Tibial artery (tissue), 4 donors: ENCODE results near the gene C19orf73.

ENCODE experiments used
- DNase-seq, 2 donors: peaks; one replicate each; pipeline ENCODE4 v3.0.0-alpha.2; 2019
- H3K27ac ChIP-seq, 2 donors: fragments of 200-600 bp; sonication (generic) in 1 of 2; 1 replicate in 1 of 2; 2 replicates in 1 of 2; pipeline ENCODE4 v1.5.1; 2018 to 2019; ENCODE audit warnings: mild to moderate bottlenecking in 1 of 2
- H3K27me3 ChIP-seq, 2 donors: fragments of 200-600 bp; sonication (generic) in 1 of 2; one replicate each; pipeline versions ENCODE4 v1.5.1 to v1.6.0; 2016 to 2019
- H3K36me3 ChIP-seq, 3 donors: fragments of 200-600 bp; sonication (generic) in 2 of 3; one replicate each; pipeline ENCODE4 v1.5.1; 2016 to 2019; ENCODE audit warnings: mild to moderate bottlenecking in 2 of 3
- H3K4me1 ChIP-seq, 4 donors: fragments of 200-600 bp; sonication (generic) in 2 of 4; 1 replicate in 3 of 4; 2 replicates in 1 of 4; pipeline ENCODE4 v1.5.1; 2016 to 2019
- H3K4me3 ChIP-seq, 2 donors: fragments of 200-600 bp; sonication (generic) in 1 of 2; 1 replicate in 1 of 2; 2 replicates in 1 of 2; pipeline ENCODE4 v1.5.1; 2018 to 2019; ENCODE audit warnings: mild to moderate bottlenecking in 2 of 2
- H3K9me3 ChIP-seq, 3 donors: fragments of 200-600 bp; sonication (generic) in 1 of 3; one replicate each; pipeline ENCODE4 v1.5.1; 2016 to 2019
- intact Hi-C: fragments of 100-400 bp; cut with DNase I; formaldehyde crosslinking; loops from one replicate; pipeline ENCODE4 v1.15.0; 2023; ENCODE audit warnings: low total_unique reads
- TF ChIP-seq, protein P1 (sequence below), 2 experiments: fragments of 200-600 bp in 1 of 2; fragments of 450-650 bp in 1 of 2; IDR thresholded peaks; one replicate each; pipeline ENCODE4 v1.5.1; 2017 to 2019; ENCODE audit warnings: antibody characterized with exemption in 2 of 2, mild to moderate bottlenecking in 1 of 2, moderate library complexity in 1 of 2

C19orf73 gene

GRCh38 chr19:49109569-49110233, 9.2 kb downstream of the C19orf73 start:
- Histone ChIP-seq H3K4me3 (no peak overlapping the region), H3K27ac (peak overlapping the region in 1 of 2 donors; percentile 65), H3K4me1 (peaks cover 0 to 26% (median 15%) of the 10 kb centered on the region in 4 donors), H3K36me3 (peaks cover 27 to 48% (median 38%) of the 10 kb centered on the region in 3 donors), H3K27me3 (no peaks in the 10 kb centered on the region), H3K9me3 (no peaks in the 10 kb centered on the region)
- intact Hi-C loops = loop anchor here (5.0 kb wide), 1 partner anchor 33 kb away; no protein-coding TSS in a partner anchor
- no peak for DNase-seq
- TF ChIP-seq, protein P1, sequence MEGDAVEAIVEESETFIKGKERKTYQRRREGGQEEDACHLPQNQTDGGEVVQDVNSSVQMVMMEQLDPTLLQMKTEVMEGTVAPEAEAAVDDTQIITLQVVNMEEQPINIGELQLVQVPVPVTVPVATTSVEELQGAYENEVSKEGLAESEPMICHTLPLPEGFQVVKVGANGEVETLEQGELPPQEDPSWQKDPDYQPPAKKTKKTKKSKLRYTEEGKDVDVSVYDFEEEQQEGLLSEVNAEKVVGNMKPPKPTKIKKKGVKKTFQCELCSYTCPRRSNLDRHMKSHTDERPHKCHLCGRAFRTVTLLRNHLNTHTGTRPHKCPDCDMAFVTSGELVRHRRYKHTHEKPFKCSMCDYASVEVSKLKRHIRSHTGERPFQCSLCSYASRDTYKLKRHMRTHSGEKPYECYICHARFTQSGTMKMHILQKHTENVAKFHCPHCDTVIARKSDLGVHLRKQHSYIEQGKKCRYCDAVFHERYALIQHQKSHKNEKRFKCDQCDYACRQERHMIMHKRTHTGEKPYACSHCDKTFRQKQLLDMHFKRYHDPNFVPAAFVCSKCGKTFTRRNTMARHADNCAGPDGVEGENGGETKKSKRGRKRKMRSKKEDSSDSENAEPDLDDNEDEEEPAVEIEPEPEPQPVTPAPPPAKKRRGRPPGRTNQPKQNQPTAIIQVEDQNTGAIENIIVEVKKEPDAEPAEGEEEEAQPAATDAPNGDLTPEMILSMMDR (IDR thresholded peaks at IDR 0.05) = no peak

- peaks cover 0 to 26% (median 14%) of the 10 kb centered on the region in 4 donors for H3K4me1 ChIP-seq
- intact Hi-C loops = loop anchor here (5.0 kb wide), 1 partner anchor 33 kb away; no protein-coding TSS in a partner anchor
- no peaks in the 10 kb centered on the region for H3K9me3 ChIP-seq
- H3K36me3 ChIP-seq = peaks cover 33 to 55% (median 45%) of the 10 kb centered on the region in 3 donors
- no peaks in the 10 kb centered on the region for H3K27me3 ChIP-seq
- no peak overlapping the region for H3K4me3 ChIP-seq
- H3K27ac ChIP-seq = no peak overlapping the region
- TF ChIP-seq, protein P1 (IDR thresholded peaks at IDR 0.05) = no peak
- DNase-seq = no peak
Observed at GRCh38 chr19:49109051-49109450, 9.9 kb downstream of the C19orf73 start.

- TF ChIP-seq, protein P1 (IDR thresholded peaks at IDR 0.05) = no peak
- intact Hi-C loops = loop anchor here (5.0 kb wide), 1 partner anchor 34 kb away; no protein-coding TSS in a partner anchor
- no peak for DNase-seq
- Histone ChIP-seq H3K27me3 (no peaks in the 10 kb centered on the region), H3K9me3 (no peaks in the 10 kb centered on the region), H3K27ac (no peak overlapping the region), H3K4me1 (peaks cover 0 to 20% (median 10%) of the 10 kb centered on the region in 4 donors), H3K36me3 (peaks cover 42 to 67% (median 57%) of the 10 kb centered on the region in 3 donors), H3K4me3 (no peak overlapping the region)
Observed at GRCh38 chr19:49107625-49108459, 11.1 kb downstream of the C19orf73 start.

GRCh38 chr19:49106648-49107135, 12.3 kb downstream of the C19orf73 start:
- DNase-seq = no peak
- Histone ChIP-seq H3K27ac (no peak overlapping the region), H3K9me3 (no peaks in the 10 kb centered on the region), H3K36me3 (peaks cover 54 to 79% (median 68%) of the 10 kb centered on the region in 3 donors), H3K4me3 (no peak overlapping the region), H3K4me1 (peaks cover 0 to 20% (median 10%) of the 10 kb centered on the region in 4 donors), H3K27me3 (no peaks in the 10 kb centered on the region)
- intact Hi-C loops = loop anchor here (5.0 kb wide), 1 partner anchor 36 kb away; no protein-coding TSS in a partner anchor
- TF ChIP-seq, protein P1 (IDR thresholded peaks at IDR 0.05) = peak; percentile 63 to 68

GRCh38 chr19:49104229-49104864, 14.6 kb downstream of the C19orf73 start:
- intact Hi-C loops = no loop called here
- DNase-seq = no peak
- peaks cover 76 to 100% (median 91%) of the 10 kb centered on the region in 3 donors for H3K36me3 ChIP-seq
- TF ChIP-seq, protein P1 (IDR thresholded peaks at IDR 0.05) = no peak
- no peaks in the 10 kb centered on the region for H3K4me1 ChIP-seq
- H3K4me3 ChIP-seq = no peak overlapping the region
- no peaks in the 10 kb centered on the region for H3K9me3 ChIP-seq
- H3K27ac ChIP-seq = no peak overlapping the region
- no peaks in the 10 kb centered on the region for H3K27me3 ChIP-seq
